ENCODE measurements around the gene SIX1.

Gene SIX1

GRCh38 chr14:60655898-60656685 is 6.8 kb upstream of the SIX1 start:
- DNase-seq: no peak

- no peak for DNase-seq
Observed at GRCh38 chr14:60655119-60655897, 6.0 kb upstream of the SIX1 start.

GRCh38 chr14:60654334-60654821 is 5.1 kb upstream of the SIX1 start:
- no peak for DNase-seq

- DNase-seq: no peak
Observed at GRCh38 chr14:60653701-60654161, 4.5 kb upstream of the SIX1 start.

- no peak for DNase-seq
Observed at GRCh38 chr14:60652674-60653651, 3.7 kb upstream of the SIX1 start.

- DNase-seq: no peak
Observed at GRCh38 chr14:60651796-60652673, 2.8 kb upstream of the SIX1 start.

- no peak for DNase-seq
Observed at GRCh38 chr14:60651086-60651795, 2.0 kb upstream of the SIX1 start.

GRCh38 chr14:60650373-60650961 is 1.2 kb upstream of the SIX1 start:
- no peak for DNase-seq

GRCh38 chr14:60649875-60650372 is 647 bp upstream of the SIX1 start:
- DNase-seq: no peak

GRCh38 chr14:60648249-60648933 is 886 bp downstream of the SIX1 start:
- no peak for DNase-seq

- DNase-seq: no peak
Observed at GRCh38 chr14:60647837-60648248, 1.4 kb downstream of the SIX1 start.

GRCh38 chr14:60647081-60647836 is 2.0 kb downstream of the SIX1 start:
- no peak for DNase-seq

- no peak for DNase-seq
Observed at GRCh38 chr14:60646226-60646818, 3.0 kb downstream of the SIX1 start.

GRCh38 chr14:60645126-60645741 is 4.0 kb downstream of the SIX1 start:
- DNase-seq: no peak

- DNase-seq: no peak
Observed at GRCh38 chr14:60644666-60645065, 4.6 kb downstream of the SIX1 start.

- no peak for DNase-seq
Observed at GRCh38 chr14:60643463-60644314, 5.6 kb downstream of the SIX1 start.
